HepG2 (cell line): ENCODE measurements around the gene MIGA2. TPM values are rescaled to one million over a fixed set of nuclear protein-coding genes. Genes with fewer than 3 reads are reported as not detected.
A peak's percentile ranks its signal among the peaks of the same experiment; 100 is the strongest.

Source experiments
- CEBPB ChIP-seq: IDR thresholded peaks from 2 replicates; pipeline ENCODE4 v1.6.1; 2011; ENCODE audit warnings: low read depth, low read length, improper control_type of control experiment, borderline replicate concordance
- HNRNPLL ChIP-seq: fragments of 200-400 bp; formaldehyde crosslinking; IDR thresholded peaks from 2 replicates; pipeline ENCODE4 v1.6.1; 2017; ENCODE audit warnings: mild to moderate bottlenecking, low read depth, low read length; ENCODE audit not compliant: poor library complexity, severe bottlenecking
- POLR2AphosphoS2 ChIP-seq: IDR thresholded peaks from 2 replicates; pipeline ENCODE4 v1.6.1; 2011; ENCODE audit warnings: low read depth, low read length, improper control_type of control experiment
- PPARG ChIP-seq: conservative IDR thresholded peaks from 2 replicates; pipeline ENCODE4 v1.6.1; 2016; ENCODE audit warnings: missing biosample characterization, missing genetic modification reagents
- RCOR2 ChIP-seq: IDR thresholded peaks from 2 replicates; pipeline ENCODE4 v1.6.1; 2016; ENCODE audit warnings: missing biosample characterization, missing genetic modification reagents
- ZBTB8A ChIP-seq: sonication (generic); formaldehyde crosslinking; IDR thresholded peaks from 2 replicates; pipeline ENCODE4 v1.4.0; 2020; ENCODE audit warnings: mild to moderate bottlenecking, low read depth, missing genetic modification reagents, borderline replicate concordance
- ZNF224 ChIP-seq: sonication (generic); formaldehyde crosslinking; IDR thresholded peaks from 2 replicates; pipeline ENCODE4 v1.5.0; 2020; ENCODE audit warnings: mild to moderate bottlenecking, missing genetic modification reagents
- ZNF225 ChIP-seq: sonication (generic); formaldehyde crosslinking; IDR thresholded peaks from 2 replicates; pipeline ENCODE4 v1.4.0; 2020; ENCODE audit warnings: mild to moderate bottlenecking, missing genetic modification reagents
- ZNF713 ChIP-seq: sonication (generic); formaldehyde crosslinking; IDR thresholded peaks from 2 replicates; pipeline ENCODE4 v1.4.0; 2020; ENCODE audit warnings: mild to moderate bottlenecking, missing genetic modification reagents
- ZNF761 ChIP-seq: sonication (generic); formaldehyde crosslinking; conservative IDR thresholded peaks from 2 replicates; pipeline ENCODE4 v1.4.0; 2020; ENCODE audit warnings: mild to moderate bottlenecking, missing genetic modification reagents
- ZSCAN12 ChIP-seq: sonication (generic); formaldehyde crosslinking; IDR thresholded peaks from 2 replicates; pipeline ENCODE4 v1.9.0; 2021; ENCODE audit warnings: mild to moderate bottlenecking, missing genetic modification reagents
- ZSCAN22 ChIP-seq: sonication (generic); formaldehyde crosslinking; IDR thresholded peaks from 2 replicates; pipeline ENCODE4 v1.4.0; 2020; ENCODE audit warnings: mild to moderate bottlenecking, missing genetic modification reagents
- polyA plus RNA-seq, 8 experiments: library from polyadenylated mRNA; depleted of rRNA in 3 of 8; stranded (reverse) in 7 of 8; unstranded in 1 of 8; fragments of >200 nt; fragmentation: Illumina TruSeq in 4 of 8; extraction: Trizol in 4 of 8; gene quantifications; 2 replicates each; pipeline versions ENCODE4 v1.2.1 to v1.2.3, GENCODE V29; 2011 to 2016; ENCODE audit warnings: low read depth in 4 of 8, missing spikeins in 1 of 8, mixed read lengths in 1 of 8; ENCODE audit not compliant: insufficient read depth in 1 of 8
- total RNA-seq, 5 experiments: library from RNA; depleted of rRNA; stranded (reverse); fragments of >200 nt; fragmentation: Illumina TruSeq; extraction: Trizol; gene quantifications; 2 replicates each; pipeline ENCODE4 v1.2.3, GENCODE V29; 2016; ENCODE audit warnings: low read depth in 1 of 5
- TF ChIP-seq, protein P1 (sequence below): sonication (generic); formaldehyde crosslinking; IDR thresholded peaks from 2 replicates; pipeline ENCODE4 v1.4.0; 2020; ENCODE audit warnings: missing genetic modification reagents
- TF ChIP-seq, protein P2 (sequence below): IDR thresholded peaks from 2 replicates; pipeline ENCODE4 v1.6.1; 2016; ENCODE audit warnings: low read depth, missing genetic modification reagents, missing compliant biosample characterization
- TF ChIP-seq, protein P3 (sequence below): sonication (generic); formaldehyde crosslinking; conservative IDR thresholded peaks from 2 replicates; pipeline ENCODE4 v1.4.0; 2020; ENCODE audit warnings: missing genetic modification reagents
- TF ChIP-seq, protein P4 (sequence below): sonication (generic); formaldehyde crosslinking; IDR thresholded peaks from 2 replicates; pipeline ENCODE4 v1.4.0; 2020; ENCODE audit warnings: missing genetic modification reagents, borderline replicate concordance
- TF ChIP-seq, protein P5 (sequence below): IDR thresholded peaks from 2 replicates; pipeline ENCODE4 v1.6.1; 2018; ENCODE audit warnings: missing genetic modification reagents, mild to moderate bottlenecking, missing compliant biosample characterization

Gene MIGA2
- total and polyA plus RNA-seq, 2 of the 13 experiments (the other 11 are each of a cell fraction or from before 2014, with no cell fraction given) = 10.8 to 17.1 TPM

DNA sequence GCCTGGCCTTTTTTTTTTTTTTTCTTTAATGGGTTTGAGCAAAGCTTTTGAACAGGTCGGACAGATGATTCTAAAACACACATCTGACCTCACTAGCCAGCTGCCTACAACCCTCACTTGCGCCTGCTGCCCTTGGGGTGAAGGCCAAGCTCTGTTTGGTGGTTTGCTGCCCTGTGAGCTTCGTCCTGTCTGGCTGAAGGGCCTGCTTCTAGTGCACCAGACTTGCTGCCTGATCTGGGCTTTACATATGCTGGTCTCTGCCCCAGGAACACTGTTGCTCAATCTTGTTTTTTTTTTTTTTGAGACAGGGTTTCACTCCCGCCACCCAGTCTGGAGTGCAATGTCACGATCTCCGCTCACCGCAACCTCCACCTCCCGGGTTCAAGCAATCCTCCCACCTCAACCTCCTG is 28.1 kb downstream of the MIGA2 start (continued):
- TF ChIP-seq, protein P1, sequence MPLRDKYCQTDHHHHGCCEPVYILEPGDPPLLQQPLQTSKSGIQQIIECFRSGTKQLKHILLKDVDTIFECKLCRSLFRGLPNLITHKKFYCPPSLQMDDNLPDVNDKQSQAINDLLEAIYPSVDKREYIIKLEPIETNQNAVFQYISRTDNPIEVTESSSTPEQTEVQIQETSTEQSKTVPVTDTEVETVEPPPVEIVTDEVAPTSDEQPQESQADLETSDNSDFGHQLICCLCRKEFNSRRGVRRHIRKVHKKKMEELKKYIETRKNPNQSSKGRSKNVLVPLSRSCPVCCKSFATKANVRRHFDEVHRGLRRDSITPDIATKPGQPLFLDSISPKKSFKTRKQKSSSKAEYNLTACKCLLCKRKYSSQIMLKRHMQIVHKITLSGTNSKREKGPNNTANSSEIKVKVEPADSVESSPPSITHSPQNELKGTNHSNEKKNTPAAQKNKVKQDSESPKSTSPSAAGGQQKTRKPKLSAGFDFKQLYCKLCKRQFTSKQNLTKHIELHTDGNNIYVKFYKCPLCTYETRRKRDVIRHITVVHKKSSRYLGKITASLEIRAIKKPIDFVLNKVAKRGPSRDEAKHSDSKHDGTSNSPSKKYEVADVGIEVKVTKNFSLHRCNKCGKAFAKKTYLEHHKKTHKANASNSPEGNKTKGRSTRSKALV (CRISPR knock-in tag) = no peak
- TF ChIP-seq ZBTB8A (CRISPR knock-in tag) (no peak), ZNF225 (no peak), ZNF761 (CRISPR knock-in tag) (peak; percentile 79; the same call in 1 of the 2 replicates), ZSCAN22 (CRISPR knock-in tag) (0 out of 2 replicates have a peak, but pooled peaks have one; percentile 61), ZSCAN12 (no peak), POLR2AphosphoS2 (no peak), ZNF713 (CRISPR knock-in tag) (no peak), HNRNPLL (no peak), ZNF224 (CRISPR knock-in tag) (no peak), CEBPB (peak; percentile 93), RCOR2 (CRISPR knock-in tag) (peak; percentile 65), PPARG (CRISPR knock-in tag) (peak; percentile 63)
- TF ChIP-seq, protein P2, sequence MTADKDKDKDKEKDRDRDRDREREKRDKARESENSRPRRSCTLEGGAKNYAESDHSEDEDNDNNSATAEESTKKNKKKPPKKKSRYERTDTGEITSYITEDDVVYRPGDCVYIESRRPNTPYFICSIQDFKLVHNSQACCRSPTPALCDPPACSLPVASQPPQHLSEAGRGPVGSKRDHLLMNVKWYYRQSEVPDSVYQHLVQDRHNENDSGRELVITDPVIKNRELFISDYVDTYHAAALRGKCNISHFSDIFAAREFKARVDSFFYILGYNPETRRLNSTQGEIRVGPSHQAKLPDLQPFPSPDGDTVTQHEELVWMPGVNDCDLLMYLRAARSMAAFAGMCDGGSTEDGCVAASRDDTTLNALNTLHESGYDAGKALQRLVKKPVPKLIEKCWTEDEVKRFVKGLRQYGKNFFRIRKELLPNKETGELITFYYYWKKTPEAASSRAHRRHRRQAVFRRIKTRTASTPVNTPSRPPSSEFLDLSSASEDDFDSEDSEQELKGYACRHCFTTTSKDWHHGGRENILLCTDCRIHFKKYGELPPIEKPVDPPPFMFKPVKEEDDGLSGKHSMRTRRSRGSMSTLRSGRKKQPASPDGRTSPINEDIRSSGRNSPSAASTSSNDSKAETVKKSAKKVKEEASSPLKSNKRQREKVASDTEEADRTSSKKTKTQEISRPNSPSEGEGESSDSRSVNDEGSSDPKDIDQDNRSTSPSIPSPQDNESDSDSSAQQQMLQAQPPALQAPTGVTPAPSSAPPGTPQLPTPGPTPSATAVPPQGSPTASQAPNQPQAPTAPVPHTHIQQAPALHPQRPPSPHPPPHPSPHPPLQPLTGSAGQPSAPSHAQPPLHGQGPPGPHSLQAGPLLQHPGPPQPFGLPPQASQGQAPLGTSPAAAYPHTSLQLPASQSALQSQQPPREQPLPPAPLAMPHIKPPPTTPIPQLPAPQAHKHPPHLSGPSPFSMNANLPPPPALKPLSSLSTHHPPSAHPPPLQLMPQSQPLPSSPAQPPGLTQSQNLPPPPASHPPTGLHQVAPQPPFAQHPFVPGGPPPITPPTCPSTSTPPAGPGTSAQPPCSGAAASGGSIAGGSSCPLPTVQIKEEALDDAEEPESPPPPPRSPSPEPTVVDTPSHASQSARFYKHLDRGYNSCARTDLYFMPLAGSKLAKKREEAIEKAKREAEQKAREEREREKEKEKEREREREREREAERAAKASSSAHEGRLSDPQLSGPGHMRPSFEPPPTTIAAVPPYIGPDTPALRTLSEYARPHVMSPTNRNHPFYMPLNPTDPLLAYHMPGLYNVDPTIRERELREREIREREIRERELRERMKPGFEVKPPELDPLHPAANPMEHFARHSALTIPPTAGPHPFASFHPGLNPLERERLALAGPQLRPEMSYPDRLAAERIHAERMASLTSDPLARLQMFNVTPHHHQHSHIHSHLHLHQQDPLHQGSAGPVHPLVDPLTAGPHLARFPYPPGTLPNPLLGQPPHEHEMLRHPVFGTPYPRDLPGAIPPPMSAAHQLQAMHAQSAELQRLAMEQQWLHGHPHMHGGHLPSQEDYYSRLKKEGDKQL (CRISPR knock-in tag) = no peak; the same call in 1 of the 2 replicates
- TF ChIP-seq, protein P3, sequence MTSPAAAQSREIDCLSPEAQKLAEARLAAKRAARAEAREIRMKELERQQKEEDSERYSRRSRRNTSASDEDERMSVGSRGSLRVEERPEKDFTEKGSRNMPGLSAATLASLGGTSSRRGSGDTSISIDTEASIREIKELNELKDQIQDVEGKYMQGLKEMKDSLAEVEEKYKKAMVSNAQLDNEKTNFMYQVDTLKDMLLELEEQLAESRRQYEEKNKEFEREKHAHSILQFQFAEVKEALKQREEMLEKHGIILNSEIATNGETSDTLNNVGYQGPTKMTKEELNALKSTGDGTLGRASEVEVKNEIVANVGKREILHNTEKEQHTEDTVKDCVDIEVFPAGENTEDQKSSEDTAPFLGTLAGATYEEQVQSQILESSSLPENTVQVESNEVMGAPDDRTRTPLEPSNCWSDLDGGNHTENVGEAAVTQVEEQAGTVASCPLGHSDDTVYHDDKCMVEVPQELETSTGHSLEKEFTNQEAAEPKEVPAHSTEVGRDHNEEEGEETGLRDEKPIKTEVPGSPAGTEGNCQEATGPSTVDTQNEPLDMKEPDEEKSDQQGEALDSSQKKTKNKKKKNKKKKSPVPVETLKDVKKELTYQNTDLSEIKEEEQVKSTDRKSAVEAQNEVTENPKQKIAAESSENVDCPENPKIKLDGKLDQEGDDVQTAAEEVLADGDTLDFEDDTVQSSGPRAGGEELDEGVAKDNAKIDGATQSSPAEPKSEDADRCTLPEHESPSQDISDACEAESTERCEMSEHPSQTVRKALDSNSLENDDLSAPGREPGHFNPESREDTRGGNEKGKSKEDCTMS (CRISPR knock-in tag) = no peak
- TF ChIP-seq, protein P4, sequence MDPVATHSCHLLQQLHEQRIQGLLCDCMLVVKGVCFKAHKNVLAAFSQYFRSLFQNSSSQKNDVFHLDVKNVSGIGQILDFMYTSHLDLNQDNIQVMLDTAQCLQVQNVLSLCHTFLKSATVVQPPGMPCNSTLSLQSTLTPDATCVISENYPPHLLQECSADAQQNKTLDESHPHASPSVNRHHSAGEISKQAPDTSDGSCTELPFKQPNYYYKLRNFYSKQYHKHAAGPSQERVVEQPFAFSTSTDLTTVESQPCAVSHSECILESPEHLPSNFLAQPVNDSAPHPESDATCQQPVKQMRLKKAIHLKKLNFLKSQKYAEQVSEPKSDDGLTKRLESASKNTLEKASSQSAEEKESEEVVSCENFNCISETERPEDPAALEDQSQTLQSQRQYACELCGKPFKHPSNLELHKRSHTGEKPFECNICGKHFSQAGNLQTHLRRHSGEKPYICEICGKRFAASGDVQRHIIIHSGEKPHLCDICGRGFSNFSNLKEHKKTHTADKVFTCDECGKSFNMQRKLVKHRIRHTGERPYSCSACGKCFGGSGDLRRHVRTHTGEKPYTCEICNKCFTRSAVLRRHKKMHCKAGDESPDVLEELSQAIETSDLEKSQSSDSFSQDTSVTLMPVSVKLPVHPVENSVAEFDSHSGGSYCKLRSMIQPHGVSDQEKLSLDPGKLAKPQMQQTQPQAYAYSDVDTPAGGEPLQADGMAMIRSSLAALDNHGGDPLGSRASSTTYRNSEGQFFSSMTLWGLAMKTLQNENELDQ = no peak
- TF ChIP-seq, protein P5, sequence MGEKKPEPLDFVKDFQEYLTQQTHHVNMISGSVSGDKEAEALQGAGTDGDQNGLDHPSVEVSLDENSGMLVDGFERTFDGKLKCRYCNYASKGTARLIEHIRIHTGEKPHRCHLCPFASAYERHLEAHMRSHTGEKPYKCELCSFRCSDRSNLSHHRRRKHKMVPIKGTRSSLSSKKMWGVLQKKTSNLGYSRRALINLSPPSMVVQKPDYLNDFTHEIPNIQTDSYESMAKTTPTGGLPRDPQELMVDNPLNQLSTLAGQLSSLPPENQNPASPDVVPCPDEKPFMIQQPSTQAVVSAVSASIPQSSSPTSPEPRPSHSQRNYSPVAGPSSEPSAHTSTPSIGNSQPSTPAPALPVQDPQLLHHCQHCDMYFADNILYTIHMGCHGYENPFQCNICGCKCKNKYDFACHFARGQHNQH = peak; percentile 89
